ENCODE data around the gene AMOTL1. TPM values are rescaled to one million over a fixed set of nuclear protein-coding genes. Genes with fewer than 3 reads are reported as not detected.

The AMOTL1 gene
- total RNA-seq, 2 donors from 2014 or later: 3.1 to 13.9 TPM

- H3K36me3 ChIP-seq: no peaks in the 10 kb centered on the region
- peaks cover 10% of the 10 kb centered on the region for H3K27me3 ChIP-seq
- no peaks in the 10 kb centered on the region for H3K4me1 ChIP-seq
- DNase-seq: no peak
- TF ChIP-seq CTCF (IDR thresholded peaks at IDR 0.05): no peak
- intact Hi-C loops (cut with DNase I): loop anchor here (5.0 kb wide), 1 partner anchor 141 kb away; no protein-coding TSS in a partner anchor
- H3K9me3 ChIP-seq: no peaks in the 10 kb centered on the region
- no peak overlapping the region for H3K27ac ChIP-seq
- H3K9ac ChIP-seq (ENCODE audit: low read depth in 2 of 2, low read length in 2 of 2): no peak overlapping the region
- no peak overlapping the region for H3K4me3 ChIP-seq
These were observed 5.2 kb upstream of the AMOTL1 start for GRCh38 chr11:94762995-94763394.

- Histone ChIP-seq H3K4me3 (no peak overlapping the region), H3K4me1 (no peaks in the 10 kb centered on the region), H3K36me3 (no peaks in the 10 kb centered on the region), H3K9me3 (no peaks in the 10 kb centered on the region), H3K9ac (ENCODE audit: low read depth in 2 of 2, low read length in 2 of 2) (no peak overlapping the region), H3K27ac (no peak overlapping the region), H3K27me3 (peaks cover 31% of the 10 kb centered on the region)
- intact Hi-C loops (cut with DNase I): no loop called here
- DNase-seq: no peak
- no peak for TF ChIP-seq CTCF (IDR thresholded peaks at IDR 0.05)
These were observed 1.4 kb upstream of the AMOTL1 start for GRCh38 chr11:94766713-94767206.

- peaks cover 31% of the 10 kb centered on the region for H3K27me3 ChIP-seq
- TF ChIP-seq CTCF (IDR thresholded peaks at IDR 0.05): no peak
- H3K4me3 ChIP-seq: no peak overlapping the region
- peak overlapping the region; percentile 85 for H3K27ac ChIP-seq
- intact Hi-C loops (cut with DNase I): no loop called here
- no peaks in the 10 kb centered on the region for H3K9me3 ChIP-seq
- H3K9ac ChIP-seq (ENCODE audit: low read depth in 2 of 2, low read length in 2 of 2): peak overlapping the region in 1 of 2 donors; percentile 19
- no peaks in the 10 kb centered on the region for H3K36me3 ChIP-seq
- H3K4me1 ChIP-seq: no peaks in the 10 kb centered on the region
- DNase-seq: no peak
These were observed 865 bp upstream of the AMOTL1 start for GRCh38 chr11:94767291-94767690.

GRCh38 chr11:94768602-94769541, 716 bp downstream of the AMOTL1 start:
- intact Hi-C loops (cut with DNase I): no loop called here
- no peak for DNase-seq
- Histone ChIP-seq H3K9ac (ENCODE audit: low read depth in 2 of 2, low read length in 2 of 2) (peak overlapping the region; percentile 58 to 82), H3K4me1 (no peaks in the 10 kb centered on the region), H3K9me3 (no peaks in the 10 kb centered on the region), H3K27ac (peak overlapping the region; percentile 85), H3K36me3 (no peaks in the 10 kb centered on the region), H3K4me3 (peak overlapping the region; percentile 51), H3K27me3 (peaks cover 31% of the 10 kb centered on the region)
- TF ChIP-seq CTCF (IDR thresholded peaks at IDR 0.05): no peak

GRCh38 chr11:94769880-94770279, 1.7 kb downstream of the AMOTL1 start:
- Histone ChIP-seq H3K4me1 (no peaks in the 10 kb centered on the region), H3K27me3 (peaks cover 31% of the 10 kb centered on the region), H3K27ac (peak overlapping the region; percentile 85), H3K9ac (ENCODE audit: low read depth in 2 of 2, low read length in 2 of 2) (no peak overlapping the region), H3K9me3 (no peaks in the 10 kb centered on the region), H3K4me3 (peak overlapping the region; percentile 51), H3K36me3 (no peaks in the 10 kb centered on the region)
- intact Hi-C loops (cut with DNase I): no loop called here
- DNase-seq: no peak
- no peak for TF ChIP-seq CTCF (IDR thresholded peaks at IDR 0.05)
